ENCODE data around the gene LDB2. TPM values are rescaled to one million over a fixed set of nuclear protein-coding genes. Genes with fewer than 3 reads are reported as not detected.

Gene LDB2
- total and polyA plus RNA-seq, 5 experiments from 2014 or later = 0.38 TPM; not detected in 4

DNA sequence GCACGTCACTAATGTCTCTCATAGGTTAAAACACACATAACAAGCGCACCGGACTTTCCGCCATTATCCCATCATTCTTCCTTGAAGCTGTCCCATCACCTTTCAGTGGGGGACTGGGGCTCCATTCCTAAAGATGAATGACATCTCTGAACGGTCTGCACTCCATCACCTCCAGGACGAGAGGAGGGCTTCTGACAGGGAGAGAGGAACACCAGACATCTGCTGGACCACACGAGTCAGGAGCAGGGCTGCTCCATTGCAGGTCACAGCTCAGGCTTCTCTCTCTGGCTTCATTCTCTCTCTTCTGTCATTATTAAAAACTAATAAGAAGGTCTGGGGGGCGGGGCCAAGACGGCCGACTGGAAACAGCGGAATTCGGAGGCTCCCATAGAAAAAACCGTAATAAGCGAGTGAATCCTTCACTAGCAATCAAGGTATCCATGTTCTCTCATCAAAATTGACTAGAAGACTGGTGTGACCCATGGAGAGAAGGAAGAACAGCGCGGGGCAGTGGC, 289.8 kb downstream of the LDB2 start:
- no peaks in the 10 kb centered on the region for H3K36me3 Mint-ChIP-seq
- peaks cover 0 to 15% (median 3%) of the 10 kb centered on the region in 5 donors for H3K27me3 Mint-ChIP-seq
- H3K4me3 Mint-ChIP-seq = no peak overlapping the region
- DNase-seq (no peak), ATAC-seq (no peak)
- no peak overlapping the region for H3K27ac Mint-ChIP-seq
- H3K9me3 Mint-ChIP-seq = peaks cover 0 to 26% (median 7%) of the 10 kb centered on the region in 9 donors
- no peaks in the 10 kb centered on the region for H3K4me1 Mint-ChIP-seq
- POLR2A ChIA-PET = no interaction called here

DNA sequence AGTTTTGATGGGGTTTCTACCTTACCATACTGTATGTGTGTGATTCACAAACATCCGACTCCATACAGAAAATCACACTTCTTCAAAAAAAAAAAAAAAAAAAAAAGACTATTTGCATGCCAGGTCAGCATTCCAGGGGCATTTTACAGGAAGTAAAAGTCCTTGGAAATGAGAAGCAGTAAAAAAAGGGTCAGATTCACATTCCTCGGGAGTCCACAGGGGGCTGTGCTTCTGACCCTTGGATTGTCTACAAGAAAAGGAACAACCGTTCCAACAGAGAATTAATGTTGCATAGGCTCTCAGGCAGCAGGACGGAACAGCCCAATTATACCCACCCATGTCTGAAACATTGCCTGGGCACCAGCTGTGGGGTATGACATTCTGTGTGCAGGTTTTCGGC, 290.3 kb downstream of the LDB2 start:
- no peak overlapping the region for H3K4me3 Mint-ChIP-seq
- H3K27ac Mint-ChIP-seq = no peak overlapping the region
- no peaks in the 10 kb centered on the region for H3K36me3 Mint-ChIP-seq
- H3K4me1 Mint-ChIP-seq = no peaks in the 10 kb centered on the region
- DNase-seq = no peak
- H3K27me3 Mint-ChIP-seq = peaks cover 0 to 15% (median 3%) of the 10 kb centered on the region in 5 donors
- peaks cover 0 to 23% (median 4%) of the 10 kb centered on the region in 9 donors for H3K9me3 Mint-ChIP-seq
- ATAC-seq = no peak
- POLR2A ChIA-PET = no interaction called here

DNA sequence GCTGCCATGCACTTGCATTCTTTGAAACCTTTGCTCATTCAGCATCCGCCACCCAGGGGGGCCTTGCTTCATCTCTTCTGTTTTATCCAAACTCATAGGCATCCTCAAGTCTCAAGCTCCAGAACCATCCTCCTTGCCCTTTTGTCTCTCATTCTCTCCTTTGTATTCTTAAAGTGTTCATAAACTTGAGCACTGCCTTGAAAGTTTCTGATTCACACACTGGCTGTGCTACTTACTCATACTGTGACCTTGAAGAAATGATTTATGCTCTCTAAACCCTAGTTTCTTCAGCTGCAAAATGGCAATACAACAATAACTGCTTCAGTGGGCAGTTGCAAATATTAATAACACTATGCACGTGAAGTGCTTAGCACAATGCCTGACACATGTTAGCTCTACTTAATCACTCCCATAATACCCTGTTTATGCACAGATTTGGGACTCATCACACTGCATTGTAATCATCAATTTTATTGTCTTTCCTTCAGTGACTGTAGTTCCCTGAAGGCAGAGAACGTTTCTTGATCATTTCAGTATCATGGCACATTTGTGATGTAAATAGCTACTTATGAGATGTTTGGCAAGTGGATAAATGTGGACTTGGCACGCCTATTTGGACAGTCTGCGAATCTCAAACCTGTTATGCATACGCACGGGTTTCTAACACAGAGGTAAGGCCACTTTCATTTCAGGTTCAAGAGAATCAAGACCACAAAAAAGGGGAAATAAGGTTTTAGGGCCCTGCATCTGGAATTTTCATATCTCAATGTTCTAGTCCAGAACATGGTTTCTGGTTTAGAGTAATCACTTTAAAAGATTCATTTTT, 291.0 kb downstream of the LDB2 start:
- H3K4me1 Mint-ChIP-seq = no peaks in the 10 kb centered on the region
- POLR2A ChIA-PET = no interaction called here
- H3K27me3 Mint-ChIP-seq = peaks cover 0 to 15% (median 3%) of the 10 kb centered on the region in 5 donors
- no peak overlapping the region for H3K4me3 Mint-ChIP-seq
- ATAC-seq = no peak
- peaks cover 0 to 23% (median 4%) of the 10 kb centered on the region in 9 donors for H3K9me3 Mint-ChIP-seq
- DNase-seq = no peak
- no peaks in the 10 kb centered on the region for H3K36me3 Mint-ChIP-seq
- no peak overlapping the region for H3K27ac Mint-ChIP-seq

DNA sequence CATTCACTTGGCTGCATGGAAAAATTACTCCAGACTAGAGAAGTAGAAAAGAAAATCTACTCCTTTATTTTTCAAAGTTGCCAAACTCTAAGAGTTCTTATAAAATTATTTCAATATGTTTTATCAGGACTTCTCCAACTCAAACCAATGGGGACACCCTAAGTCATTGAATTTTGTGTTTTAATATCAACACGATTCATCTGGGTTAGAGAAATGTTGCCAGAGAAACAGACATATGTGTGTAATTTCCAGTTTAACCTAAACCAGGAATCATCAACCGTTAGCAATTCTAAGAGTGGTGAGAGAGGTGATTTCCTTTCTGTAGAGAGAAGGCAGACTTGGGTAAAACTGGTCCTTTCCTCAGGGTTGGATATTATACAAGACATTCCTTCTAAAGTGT, 291.8 kb downstream of the LDB2 start:
- no peak for DNase-seq
- no peak for ATAC-seq
- POLR2A ChIA-PET = no interaction called here
- H3K4me3 Mint-ChIP-seq = no peak overlapping the region
- H3K27ac Mint-ChIP-seq = no peak overlapping the region
- H3K4me1 Mint-ChIP-seq = no peaks in the 10 kb centered on the region
- peaks cover 0 to 15% (median 3%) of the 10 kb centered on the region in 5 donors for H3K27me3 Mint-ChIP-seq
- H3K36me3 Mint-ChIP-seq = no peaks in the 10 kb centered on the region
- H3K9me3 Mint-ChIP-seq = peaks cover 0 to 18% (median 4%) of the 10 kb centered on the region in 9 donors

DNA sequence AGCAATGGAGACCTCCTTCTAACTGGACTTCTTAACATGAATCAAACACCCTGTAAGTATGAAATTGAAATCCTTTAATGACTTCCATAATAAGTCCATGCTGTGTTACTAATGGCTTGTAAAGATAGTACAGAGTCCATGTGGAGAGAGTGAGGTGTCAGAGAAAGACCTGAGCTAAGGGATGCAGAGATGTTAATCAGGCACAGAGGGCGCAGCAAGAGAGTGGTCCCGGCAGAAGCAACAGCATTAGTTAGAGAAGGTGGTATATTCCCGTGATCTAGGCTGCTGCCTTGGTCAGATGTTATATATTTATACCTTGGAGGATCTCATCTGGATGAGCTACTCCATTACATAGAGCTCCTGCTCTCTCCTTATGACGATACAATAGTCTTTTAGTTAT, 295.3 kb downstream of the LDB2 start:
- no peaks in the 10 kb centered on the region for H3K36me3 Mint-ChIP-seq
- ATAC-seq = no peak

DNA sequence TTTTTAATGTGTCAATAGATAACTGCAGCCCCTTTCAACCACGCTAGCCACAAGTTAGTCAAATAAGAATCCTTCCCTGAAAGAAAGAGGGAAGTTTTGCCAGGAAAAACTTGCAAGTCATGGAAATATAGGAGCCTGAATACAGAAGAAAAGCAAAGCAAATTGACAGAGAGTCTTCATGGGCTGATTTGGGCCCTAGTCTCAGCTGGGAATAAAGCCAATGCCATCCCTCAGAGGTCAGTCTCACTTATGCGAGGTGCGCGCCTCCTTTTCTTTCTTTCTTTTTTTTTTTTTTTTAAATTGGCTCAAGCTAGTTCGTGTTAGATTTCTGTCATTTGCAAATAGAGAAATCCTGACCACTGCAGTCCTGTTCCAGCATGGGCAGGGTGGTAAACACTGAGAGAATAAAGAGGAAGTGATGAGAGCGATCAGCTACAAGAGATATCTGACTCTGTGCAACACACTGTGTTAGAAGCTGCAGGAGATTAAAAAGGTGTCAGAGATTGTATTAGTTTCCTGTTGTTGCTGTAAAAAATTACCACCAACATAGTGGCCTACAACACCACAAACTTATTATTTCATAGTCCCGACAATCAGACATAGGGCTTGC, 299.7 kb downstream of the LDB2 start:
- no peak for ATAC-seq
- H3K4me3 Mint-ChIP-seq = no peak overlapping the region
- peaks cover 0 to 4% (median 3%) of the 10 kb centered on the region in 5 donors for H3K27me3 Mint-ChIP-seq
- peaks cover 0 to 1% (median 0%) of the 10 kb centered on the region in 4 donors for H3K4me1 Mint-ChIP-seq
- H3K27ac Mint-ChIP-seq = no peak overlapping the region
- H3K9me3 Mint-ChIP-seq = peaks cover 0 to 2% (median 0%) of the 10 kb centered on the region in 9 donors
- POLR2A ChIA-PET = no interaction called here
- DNase-seq = no peak
- H3K36me3 Mint-ChIP-seq = no peaks in the 10 kb centered on the region

More for the DNA sequence above, 295.3 kb downstream of the LDB2 start:
- POLR2A ChIA-PET = no interaction called here
- no peak for DNase-seq
- no peak overlapping the region for H3K4me3 Mint-ChIP-seq
- peaks cover 0 to 4% (median 0%) of the 10 kb centered on the region in 9 donors for H3K9me3 Mint-ChIP-seq
- peaks cover 0 to 1% (median 0%) of the 10 kb centered on the region in 4 donors for H3K4me1 Mint-ChIP-seq
- no peak overlapping the region for H3K27ac Mint-ChIP-seq
- peaks cover 0 to 6% (median 4%) of the 10 kb centered on the region in 5 donors for H3K27me3 Mint-ChIP-seq

DNA sequence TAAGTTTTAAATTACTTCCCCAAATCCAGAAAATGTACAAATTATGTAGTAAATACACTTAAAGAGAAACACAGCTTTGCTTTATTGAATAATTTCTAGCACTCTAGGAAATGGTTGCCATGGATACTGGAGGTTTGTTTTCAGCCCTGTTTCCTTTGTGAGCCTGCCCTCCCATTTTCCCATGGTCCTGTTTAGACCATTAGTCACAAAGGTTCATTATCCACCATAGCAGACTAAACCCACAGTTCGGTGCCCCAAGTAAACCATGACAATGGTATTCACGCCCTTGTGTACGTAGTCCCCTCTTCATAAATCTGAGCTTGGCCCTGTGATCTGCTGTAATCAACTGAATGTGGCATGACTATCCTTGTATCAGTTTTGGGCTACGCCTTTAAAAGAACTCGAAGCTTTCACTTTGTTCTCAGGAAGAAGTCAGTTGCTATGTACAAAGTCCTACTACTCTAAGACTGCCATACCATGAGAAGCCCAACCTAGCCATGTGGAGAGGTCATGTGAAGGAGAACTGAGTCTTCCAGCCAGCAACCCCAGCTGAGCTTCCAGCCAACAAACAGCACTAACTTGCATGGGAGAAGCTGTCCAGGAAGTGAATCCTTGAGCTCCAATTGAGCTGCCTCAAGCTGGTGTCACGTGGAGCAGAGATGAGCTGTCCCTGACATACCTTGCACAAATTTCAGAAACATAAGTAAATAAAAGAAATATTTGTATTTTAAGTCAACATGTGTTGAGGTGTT, 300.4 kb downstream of the LDB2 start:
- DNase-seq (no peak), ATAC-seq (no peak)
- H3K9me3 Mint-ChIP-seq = peaks cover 0 to 2% (median 0%) of the 10 kb centered on the region in 9 donors
- H3K27ac Mint-ChIP-seq = no peak overlapping the region
- peaks cover 0 to 4% (median 3%) of the 10 kb centered on the region in 5 donors for H3K27me3 Mint-ChIP-seq
- POLR2A ChIA-PET = no interaction called here
- no peak overlapping the region for H3K4me3 Mint-ChIP-seq
- no peaks in the 10 kb centered on the region for H3K36me3 Mint-ChIP-seq
- peaks cover 0 to 1% (median 0%) of the 10 kb centered on the region in 4 donors for H3K4me1 Mint-ChIP-seq

DNA sequence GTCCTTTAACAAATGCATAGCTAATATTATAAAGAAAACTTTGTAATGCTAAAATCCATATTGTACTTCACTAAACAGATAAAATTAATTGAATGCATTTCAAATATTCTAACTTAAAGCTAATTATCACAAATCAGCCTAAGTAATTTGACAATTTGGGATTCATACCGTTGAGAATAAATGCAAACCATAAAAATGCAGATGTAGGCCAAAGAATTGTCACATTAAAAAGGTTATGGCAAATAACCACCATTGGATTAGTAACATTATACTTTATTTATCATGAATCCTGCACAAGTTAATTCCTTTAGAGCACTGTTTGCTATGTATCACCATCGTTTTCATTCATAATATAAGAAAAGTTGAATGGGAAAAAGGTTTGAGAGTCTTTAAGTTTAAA, 301.0 kb downstream of the LDB2 start:
- POLR2A ChIA-PET = no interaction called here

DNA sequence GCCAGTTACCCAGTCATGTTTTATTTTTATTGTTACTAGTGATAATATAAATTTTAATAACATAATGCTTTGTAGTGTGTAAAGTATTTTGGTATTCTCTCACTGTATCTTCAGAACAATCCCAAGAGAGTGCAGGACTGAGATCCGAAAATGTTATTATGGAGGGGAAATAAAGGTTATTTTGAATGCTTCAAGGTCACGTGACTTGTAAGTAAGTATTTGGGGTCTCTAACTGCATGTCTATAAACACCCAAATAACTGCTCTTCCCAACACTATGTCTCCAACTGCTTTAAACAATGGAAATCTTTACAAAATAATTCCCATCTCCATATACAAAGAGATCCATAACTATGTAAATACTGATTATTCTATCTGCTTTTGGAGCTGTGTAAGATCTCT, 302.2 kb downstream of the LDB2 start:
- Mint-ChIP-seq H3K4me1 (peaks cover 0 to 1% (median 0%) of the 10 kb centered on the region in 4 donors), H3K27me3 (peaks cover 0 to 4% (median 1%) of the 10 kb centered on the region in 5 donors)
- no peak for ATAC-seq

More for the DNA sequence above, 301.0 kb downstream of the LDB2 start:
- peaks cover 0 to 1% (median 0%) of the 10 kb centered on the region in 4 donors for H3K4me1 Mint-ChIP-seq
- no peak overlapping the region for H3K27ac Mint-ChIP-seq
- DNase-seq (no peak), ATAC-seq (no peak)
- H3K36me3 Mint-ChIP-seq = no peaks in the 10 kb centered on the region
- no peak overlapping the region for H3K4me3 Mint-ChIP-seq
- H3K9me3 Mint-ChIP-seq = peaks cover 0 to 2% (median 0%) of the 10 kb centered on the region in 9 donors
- peaks cover 0 to 4% (median 3%) of the 10 kb centered on the region in 5 donors for H3K27me3 Mint-ChIP-seq

DNA sequence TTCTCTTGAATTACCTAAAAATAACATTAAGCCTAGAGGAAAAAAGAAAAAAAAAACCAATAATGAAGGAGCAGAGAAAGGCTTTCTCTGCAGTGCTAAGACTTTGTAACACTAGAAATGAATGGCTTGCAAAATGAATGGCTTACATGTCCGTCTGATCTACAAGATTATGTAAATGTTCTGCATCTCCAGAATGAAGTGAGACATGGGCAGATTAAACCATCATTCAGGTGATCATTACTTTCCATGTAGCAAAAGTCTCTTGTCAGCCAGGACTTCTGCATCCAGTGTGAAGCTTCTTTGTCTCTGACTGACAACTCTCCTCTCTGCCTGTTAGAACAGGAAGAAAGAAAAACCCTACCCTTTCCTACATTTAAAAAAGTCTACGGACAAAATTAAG, 304.3 kb downstream of the LDB2 start:
- no peak for DNase-seq
- H3K36me3 Mint-ChIP-seq = no peaks in the 10 kb centered on the region
- H3K27me3 Mint-ChIP-seq = peaks cover 0 to 3% (median 0%) of the 10 kb centered on the region in 5 donors
- H3K4me3 Mint-ChIP-seq = no peak overlapping the region
- ATAC-seq = no peak
- no peaks in the 10 kb centered on the region for H3K9me3 Mint-ChIP-seq
- no peak overlapping the region for H3K27ac Mint-ChIP-seq
- no peaks in the 10 kb centered on the region for H3K4me1 Mint-ChIP-seq
- POLR2A ChIA-PET = no interaction called here

More for the DNA sequence above, 302.2 kb downstream of the LDB2 start:
- Mint-ChIP-seq H3K27ac (no peak overlapping the region), H3K4me3 (no peak overlapping the region), H3K36me3 (no peaks in the 10 kb centered on the region), H3K9me3 (no peaks in the 10 kb centered on the region)
- POLR2A ChIA-PET = no interaction called here
- no peak for DNase-seq

DNA sequence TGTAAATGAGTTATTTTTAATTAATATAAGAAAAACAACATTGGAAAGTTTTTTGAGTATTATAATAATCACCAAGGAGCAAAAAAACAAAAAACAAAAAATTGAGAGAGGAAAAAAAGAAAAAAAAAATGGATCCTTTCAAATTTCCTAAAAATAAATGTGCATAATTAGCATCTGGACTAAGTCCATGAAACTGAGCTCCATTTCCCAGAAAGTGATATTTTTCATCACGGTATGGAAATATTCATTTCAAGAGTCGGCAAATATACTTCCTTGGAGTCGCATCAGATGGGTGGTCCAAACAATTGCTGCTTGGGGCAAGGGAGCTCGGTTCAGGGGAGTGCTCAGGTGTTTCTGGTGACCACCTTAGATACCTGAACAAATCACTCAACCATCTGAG, 305.1 kb downstream of the LDB2 start:
- ATAC-seq (no peak), DNase-seq (no peak)
- Mint-ChIP-seq H3K9me3 (no peaks in the 10 kb centered on the region), H3K27me3 (peaks cover 0 to 3% (median 0%) of the 10 kb centered on the region in 5 donors), H3K4me1 (no peaks in the 10 kb centered on the region), H3K4me3 (no peak overlapping the region), H3K36me3 (no peaks in the 10 kb centered on the region), H3K27ac (no peak overlapping the region)
- POLR2A ChIA-PET = no interaction called here

DNA sequence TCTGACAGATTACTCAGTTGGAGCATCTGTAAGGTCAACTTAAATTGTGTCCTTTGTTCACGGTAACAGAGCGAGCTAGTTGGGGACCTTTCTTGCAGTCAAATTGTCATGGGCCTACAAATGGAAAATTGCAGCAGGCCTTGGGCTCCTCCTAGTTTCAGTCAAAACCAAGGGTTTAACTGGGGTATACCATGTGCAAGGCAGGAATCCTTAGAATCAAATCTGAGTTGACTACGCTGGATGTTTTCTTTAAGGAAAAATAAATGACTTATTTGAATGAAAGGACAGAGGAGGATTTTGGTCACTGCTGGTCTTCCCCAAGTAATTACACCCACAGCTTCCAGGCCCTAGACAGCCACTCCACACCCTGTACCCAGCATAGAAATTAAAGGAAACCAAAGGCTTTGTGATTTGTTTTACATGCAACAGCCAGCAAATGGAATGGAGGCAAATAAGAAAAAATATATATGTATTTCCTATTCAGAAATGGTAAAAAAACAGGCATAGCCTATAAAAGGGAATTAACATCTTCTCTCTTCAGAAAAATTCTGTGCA, 307.1 kb downstream of the LDB2 start:
- ATAC-seq (no peak), DNase-seq (no peak)
- Mint-ChIP-seq H3K4me1 (no peaks in the 10 kb centered on the region), H3K9me3 (peaks cover 0 to 9% (median 0%) of the 10 kb centered on the region in 9 donors), H3K27me3 (peaks cover 0 to 3% (median 0%) of the 10 kb centered on the region in 5 donors), H3K36me3 (no peaks in the 10 kb centered on the region), H3K4me3 (no peak overlapping the region), H3K27ac (no peak overlapping the region)
- POLR2A ChIA-PET = no interaction called here

All from naive thymus-derived CD8-positive, alpha-beta T cell (primary cell).